Skin of body (tissue), 2 donors: ENCODE results near the gene MASP1. TPM values are rescaled to one million over a fixed set of nuclear protein-coding genes. Genes with fewer than 3 reads are reported as not detected.
"Not testable (repeated sequence)": the region's sequence is repeated elsewhere in the genome, so short reads cannot be mapped to it uniquely, and the experiment has no call there.

Experiments used
- DNase-seq: peaks from one replicate; lab custom pipeline; 2025; lab: John Stamatoyannopoulos, UW
- total RNA-seq: library from RNA; depleted of rRNA; stranded (reverse); fragments of >200 nt; gene quantifications from one replicate; pipeline ENCODE4 v1.2.3, GENCODE V29; 2014

Gene MASP1
- total RNA-seq, 1 donor from 2014 or later = 26.5 TPM

- no peak for DNase-seq
These were observed 63.8 kb downstream of the MASP1 start for GRCh38 chr3:187227658-187228258.

- no peak for DNase-seq
These were observed 67.7 kb downstream of the MASP1 start for GRCh38 chr3:187223799-187224198.

- no peak for DNase-seq
These were observed 68.7 kb downstream of the MASP1 start for GRCh38 chr3:187222801-187223200.

DNA sequence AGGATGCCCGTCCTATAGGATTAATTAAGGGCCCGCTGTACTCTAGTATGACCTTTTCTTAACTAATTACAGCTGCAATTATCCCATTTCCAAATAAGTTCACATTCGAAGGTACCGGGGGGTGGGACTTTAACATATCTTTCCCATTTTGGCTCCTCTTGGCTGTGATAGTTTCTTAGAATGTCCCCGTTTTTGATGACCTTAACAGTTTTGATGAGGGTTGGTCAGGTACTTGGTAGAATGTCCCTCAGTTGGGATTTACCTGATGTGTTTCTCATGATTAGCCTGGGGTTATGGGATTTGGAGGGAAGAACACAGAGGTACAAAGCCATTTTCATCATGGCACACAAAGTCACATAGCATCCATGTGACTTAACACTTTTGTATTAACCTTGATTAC lies 76.1 kb downstream of the MASP1 start:
- no peak for DNase-seq

DNA sequence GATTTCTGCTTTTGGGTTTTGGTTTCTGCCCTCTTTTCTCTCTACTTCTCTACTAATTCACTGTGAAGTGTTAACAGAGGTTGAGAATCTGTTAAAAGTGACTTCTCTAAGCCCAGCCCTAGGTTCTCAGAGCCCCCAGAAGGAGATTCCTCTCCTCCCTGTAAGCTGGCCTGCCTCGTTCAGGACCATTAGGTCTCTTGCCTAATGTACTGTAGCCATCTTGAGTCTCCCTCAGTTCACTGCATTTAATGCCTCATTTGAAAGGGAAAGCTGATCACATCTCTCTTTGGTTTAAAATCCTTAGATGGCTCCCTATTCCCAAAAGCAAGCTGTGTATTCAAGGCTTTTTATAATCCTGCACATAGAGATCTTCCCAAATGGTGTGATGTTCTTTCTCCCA lies 77.9 kb downstream of the MASP1 start:
- DNase-seq = no peak

DNA sequence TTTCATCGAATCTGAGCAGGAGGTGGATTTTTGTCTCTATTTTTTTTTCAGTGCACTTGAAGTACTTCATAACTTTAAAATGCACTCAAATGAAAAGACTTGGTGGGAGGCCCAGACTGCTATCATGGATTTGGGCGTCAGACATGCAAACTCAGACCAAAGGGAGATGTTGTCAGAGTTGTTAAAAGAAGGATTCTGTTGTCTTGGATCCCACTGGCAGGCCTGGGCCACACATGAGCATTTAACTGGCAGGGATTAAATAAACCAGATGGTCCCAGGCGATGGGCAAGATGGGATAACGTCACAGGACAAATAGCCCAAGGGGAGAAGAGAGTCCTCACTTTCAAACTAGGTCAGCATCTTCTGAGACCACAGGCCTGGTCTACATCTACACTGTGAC lies 78.8 kb downstream of the MASP1 start:
- DNase-seq = peak; percentile 51

- no peak for DNase-seq
These were observed 79.4 kb downstream of the MASP1 start for GRCh38 chr3:187212196-187212545.

- DNase-seq = no peak
These were observed 79.9 kb downstream of the MASP1 start for GRCh38 chr3:187211532-187212195.

GRCh38 chr3:187210545-187211327 lies 80.8 kb downstream of the MASP1 start:
- DNase-seq = peak; percentile 77

GRCh38 chr3:187210091-187210490 lies 81.4 kb downstream of the MASP1 start:
- no peak for DNase-seq

DNA sequence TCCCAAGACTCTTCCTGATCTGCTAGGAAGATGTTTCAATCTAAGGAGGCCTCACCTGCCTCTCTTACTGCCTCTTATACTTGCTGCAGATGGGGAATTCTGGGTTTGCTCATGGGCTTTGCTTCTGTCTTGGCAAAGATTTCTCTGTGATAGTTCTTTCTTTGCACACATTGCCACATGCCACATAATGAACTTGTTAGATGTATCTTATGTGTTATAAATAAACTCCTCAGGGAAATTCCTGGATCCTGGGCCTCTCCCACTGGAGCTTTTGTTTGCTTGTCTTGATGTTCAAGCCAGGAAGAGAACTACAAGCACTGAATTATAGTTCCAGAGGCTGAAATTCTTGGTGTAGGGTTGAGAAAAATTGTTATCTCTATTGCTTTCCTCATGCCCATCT lies 82.0 kb downstream of the MASP1 start:
- DNase-seq = peak; percentile 47

DNA sequence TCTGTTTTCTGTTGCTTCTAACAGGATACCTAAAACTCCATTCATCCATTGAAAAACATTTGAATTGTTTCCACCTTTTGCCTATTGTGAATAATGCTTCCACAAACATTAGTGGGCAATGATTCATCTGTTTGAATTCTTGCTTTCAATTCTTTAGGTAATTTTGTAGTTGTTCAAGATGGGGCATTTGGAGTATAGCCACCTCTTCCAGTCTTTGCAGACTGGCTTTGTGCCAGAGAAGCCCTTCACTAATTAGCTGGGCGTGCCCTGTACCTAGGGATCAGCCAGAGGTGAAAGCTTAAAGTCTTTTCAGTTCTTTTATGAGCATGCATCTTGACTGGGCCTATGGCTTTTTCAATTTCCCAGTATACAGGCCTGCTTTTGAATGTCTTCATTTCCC lies 83.4 kb downstream of the MASP1 start:
- DNase-seq = no peak

DNA sequence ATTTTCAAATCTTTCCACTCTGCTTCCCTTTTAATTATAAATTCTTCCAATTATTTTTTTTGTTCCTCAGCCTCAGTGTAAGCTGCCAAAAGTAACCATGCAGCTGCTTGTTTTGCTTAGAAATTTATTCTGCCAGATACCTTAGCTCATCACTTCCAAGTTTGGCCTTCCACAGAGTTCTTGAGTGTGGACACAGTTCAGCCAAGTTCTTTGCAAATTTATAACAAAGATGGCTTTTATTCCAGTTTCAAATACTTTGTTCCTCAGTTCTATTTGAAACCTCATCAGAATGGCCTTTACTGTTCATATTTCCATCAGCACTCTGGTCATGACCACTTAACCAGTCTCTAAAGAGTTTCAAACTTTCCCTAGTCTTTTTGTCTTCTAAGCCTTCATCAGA lies 83.9 kb downstream of the MASP1 start:
- no peak for DNase-seq

DNA sequence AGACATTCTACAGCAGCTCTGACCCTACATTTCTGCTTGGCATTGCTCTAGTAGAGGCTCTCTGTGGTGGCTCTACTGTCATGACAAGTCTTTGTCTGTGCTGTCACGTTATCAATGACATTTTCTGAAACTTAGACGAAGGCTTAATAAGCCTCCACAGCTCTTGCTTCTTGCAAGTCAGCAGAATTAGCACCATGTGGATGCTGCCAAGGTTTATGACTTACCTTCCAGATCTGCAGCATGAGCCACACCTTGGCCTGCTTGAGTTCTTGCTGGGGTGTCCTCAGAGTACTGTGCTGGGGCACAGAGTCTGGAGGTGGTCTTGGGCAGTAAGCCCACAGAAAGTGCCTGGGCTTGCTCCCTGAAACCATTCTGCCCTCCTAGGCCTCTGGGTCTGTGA lies 84.5 kb downstream of the MASP1 start:
- DNase-seq = no peak

DNA sequence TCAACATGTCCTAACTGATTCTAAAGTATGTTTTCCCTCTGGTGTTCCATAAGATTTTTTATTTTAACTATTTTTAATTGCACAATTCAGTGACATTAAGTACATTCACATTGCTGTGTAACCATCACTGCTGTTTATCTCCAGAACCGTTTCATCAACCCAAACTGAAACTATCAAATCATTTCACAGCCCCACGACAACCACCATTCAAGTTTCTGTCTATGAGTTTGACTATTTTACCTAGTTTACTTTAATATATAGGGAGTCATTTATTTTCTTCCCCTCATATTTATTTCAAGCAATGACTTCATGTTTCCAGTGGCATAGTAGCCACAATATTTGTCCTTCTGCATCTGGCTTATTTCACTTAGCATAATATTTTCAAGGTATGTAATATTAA lies 85.9 kb downstream of the MASP1 start:
- no peak for DNase-seq

- not testable (repeated sequence) for DNase-seq
These were observed 92.0 kb downstream of the MASP1 start for GRCh38 chr3:187199463-187200050.

- DNase-seq = no peak
These were observed 93.0 kb downstream of the MASP1 start for GRCh38 chr3:187198490-187198889.

GRCh38 chr3:187197335-187197649 lies 94.2 kb downstream of the MASP1 start, which contains the start of gene RTP1:
Gene RTP1, plus strand, starts transcription at chr3:187197486. Its CDS starts 30 bp downstream, at chr3:187197516.
- DNase-seq = no peak

- no peak for DNase-seq
These were observed 94.8 kb downstream of the MASP1 start for GRCh38 chr3:187196573-187197334.

DNA sequence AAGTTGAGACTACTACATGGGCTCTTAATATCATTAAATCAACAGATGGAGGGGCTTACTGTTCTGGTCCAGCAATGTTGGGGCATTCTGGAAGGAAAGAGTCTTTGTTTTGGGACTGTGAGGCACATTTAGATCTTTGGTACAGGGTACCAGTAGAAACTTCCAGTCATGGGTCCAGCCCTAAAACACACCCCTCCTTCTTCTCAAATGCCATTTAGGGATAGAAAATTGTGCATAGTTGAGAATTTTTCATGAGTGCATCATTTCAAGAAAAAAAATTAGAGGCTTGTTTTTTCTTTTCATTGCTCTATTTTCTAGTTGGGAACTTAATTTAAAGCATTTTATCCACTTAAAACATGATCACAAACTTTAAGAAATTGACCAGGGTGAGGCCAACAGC lies 98.4 kb downstream of the MASP1 start:
- DNase-seq = no peak

DNA sequence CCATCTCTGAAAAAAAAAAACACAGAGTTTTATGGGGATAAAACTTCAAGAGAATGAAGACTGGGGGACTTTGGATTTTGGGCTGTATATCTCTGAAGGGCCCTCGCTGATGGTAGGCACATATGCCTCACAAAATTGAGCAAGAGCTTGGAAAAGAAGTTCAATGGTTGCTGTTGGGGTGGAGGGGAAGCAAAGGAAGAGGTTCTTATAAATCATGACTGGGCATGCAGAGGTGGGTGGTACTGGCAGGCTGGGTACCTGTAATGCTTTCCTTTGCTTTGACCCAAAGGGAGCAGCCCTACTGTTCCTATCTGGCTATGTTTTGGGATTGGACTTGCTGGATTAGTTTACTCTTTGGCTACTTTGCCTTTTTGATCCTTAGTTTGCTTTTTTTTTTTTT lies 100.3 kb downstream of the MASP1 start:
- no peak for DNase-seq

GRCh38 chr3:187188931-187189330 lies 102.6 kb downstream of the MASP1 start:
- no peak for DNase-seq
